ENCODE results near the gene LIPA. TPM values are rescaled to one million over a fixed set of nuclear protein-coding genes. Genes with fewer than 3 reads are reported as not detected.

LIPA gene
- total RNA-seq, 1 donor from 2014 or later: 44.1 TPM

DNA sequence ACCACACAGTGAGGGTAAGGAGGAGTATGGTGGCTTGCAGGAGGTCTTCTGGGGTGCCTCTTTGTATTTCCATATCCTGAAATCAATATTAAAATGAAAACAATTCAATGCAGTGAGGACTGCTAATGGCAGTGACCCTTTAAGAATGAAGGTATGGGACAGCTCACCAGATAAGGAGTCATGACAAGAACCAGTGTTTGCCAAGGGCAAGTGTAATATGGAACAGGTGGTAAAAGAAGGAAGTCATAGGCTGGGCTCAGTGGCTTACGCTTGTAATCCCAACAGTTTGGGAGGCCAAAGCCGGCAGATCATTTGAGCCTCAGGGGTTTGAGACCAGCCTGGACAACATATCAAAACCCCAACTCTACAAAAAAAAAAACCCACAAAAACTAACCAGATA, 20.0 kb upstream of the LIPA start:
- TF ChIP-seq, protein P1, sequence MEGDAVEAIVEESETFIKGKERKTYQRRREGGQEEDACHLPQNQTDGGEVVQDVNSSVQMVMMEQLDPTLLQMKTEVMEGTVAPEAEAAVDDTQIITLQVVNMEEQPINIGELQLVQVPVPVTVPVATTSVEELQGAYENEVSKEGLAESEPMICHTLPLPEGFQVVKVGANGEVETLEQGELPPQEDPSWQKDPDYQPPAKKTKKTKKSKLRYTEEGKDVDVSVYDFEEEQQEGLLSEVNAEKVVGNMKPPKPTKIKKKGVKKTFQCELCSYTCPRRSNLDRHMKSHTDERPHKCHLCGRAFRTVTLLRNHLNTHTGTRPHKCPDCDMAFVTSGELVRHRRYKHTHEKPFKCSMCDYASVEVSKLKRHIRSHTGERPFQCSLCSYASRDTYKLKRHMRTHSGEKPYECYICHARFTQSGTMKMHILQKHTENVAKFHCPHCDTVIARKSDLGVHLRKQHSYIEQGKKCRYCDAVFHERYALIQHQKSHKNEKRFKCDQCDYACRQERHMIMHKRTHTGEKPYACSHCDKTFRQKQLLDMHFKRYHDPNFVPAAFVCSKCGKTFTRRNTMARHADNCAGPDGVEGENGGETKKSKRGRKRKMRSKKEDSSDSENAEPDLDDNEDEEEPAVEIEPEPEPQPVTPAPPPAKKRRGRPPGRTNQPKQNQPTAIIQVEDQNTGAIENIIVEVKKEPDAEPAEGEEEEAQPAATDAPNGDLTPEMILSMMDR (IDR thresholded peaks at IDR 0.05): no peak
- Mint-ChIP-seq H3K27me3 (ENCODE audit: low read depth) (no peaks in the 10 kb centered on the region), H3K4me3 (ENCODE audit: unreplicated experiment) (no peak overlapping the region), H3K4me1 (ENCODE audit: low read depth) (peaks cover 42% of the 10 kb centered on the region), H3K9me3 (ENCODE audit: low read depth) (no peaks in the 10 kb centered on the region), H3K27ac (ENCODE audit: unreplicated experiment) (no peak overlapping the region), H3K36me3 (ENCODE audit: low read depth) (no peaks in the 10 kb centered on the region)
- DNase-seq (ENCODE audit: low spot score): no peak

DNA sequence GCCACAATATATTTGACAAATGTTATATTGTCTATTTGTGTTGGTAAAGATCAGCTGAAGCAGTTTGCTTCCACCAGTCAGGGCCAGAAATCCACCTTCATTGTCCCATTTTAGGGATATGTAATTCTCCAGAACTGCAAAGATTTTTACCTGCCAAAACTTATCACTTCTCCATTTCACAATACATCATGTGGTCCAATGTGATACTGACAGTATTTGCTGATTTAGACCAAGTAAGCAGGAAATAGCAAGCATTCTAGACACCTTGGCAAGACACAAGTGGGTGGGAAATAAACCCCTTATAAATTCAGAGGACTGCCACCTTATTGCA, 18.5 kb upstream of the LIPA start:
- no peaks in the 10 kb centered on the region for H3K9me3 Mint-ChIP-seq (ENCODE audit: low read depth)
- no peak overlapping the region for H3K4me3 Mint-ChIP-seq (ENCODE audit: unreplicated experiment)
- no peak for DNase-seq (ENCODE audit: low spot score)
- no peaks in the 10 kb centered on the region for H3K36me3 Mint-ChIP-seq (ENCODE audit: low read depth)
- H3K27me3 Mint-ChIP-seq (ENCODE audit: low read depth): no peaks in the 10 kb centered on the region
- TF ChIP-seq, protein P1 (IDR thresholded peaks at IDR 0.05): no peak
- H3K4me1 Mint-ChIP-seq (ENCODE audit: low read depth): peaks cover 29% of the 10 kb centered on the region
- H3K27ac Mint-ChIP-seq (ENCODE audit: unreplicated experiment): no peak overlapping the region

DNA sequence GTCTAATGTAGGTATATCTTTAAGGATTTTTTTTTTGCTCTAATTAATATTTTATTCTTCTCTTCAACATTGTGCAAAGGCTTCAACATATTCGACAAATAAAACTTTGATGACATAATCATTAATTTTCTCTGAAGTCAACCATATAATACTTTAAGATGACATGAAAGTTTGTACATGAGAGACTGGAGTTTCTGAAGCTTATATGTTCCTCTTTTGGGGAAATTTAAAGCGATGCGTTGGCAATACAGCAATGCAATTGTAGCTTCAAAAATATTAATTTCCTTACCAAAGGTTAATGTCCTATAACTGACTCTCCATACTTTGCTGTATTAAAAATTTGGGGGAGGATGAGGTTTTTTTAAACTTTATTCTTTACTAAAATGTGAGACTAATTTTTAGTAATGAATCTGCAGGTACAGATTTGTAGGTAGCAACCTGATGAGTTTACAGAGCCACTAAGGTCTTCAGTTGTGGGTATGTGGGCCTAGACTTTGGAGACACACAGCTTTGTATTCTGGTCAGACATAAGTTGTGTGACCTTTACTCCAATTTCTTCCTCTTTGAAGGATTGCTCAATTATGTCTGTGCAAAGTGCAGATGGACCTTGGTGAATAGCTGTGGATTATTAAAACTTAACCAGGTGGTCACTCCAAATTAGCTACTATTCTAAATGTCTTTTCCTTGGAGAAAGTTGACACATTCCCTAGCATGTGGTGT, 18.0 kb upstream of the LIPA start:
- Mint-ChIP-seq H3K36me3 (ENCODE audit: low read depth) (no peaks in the 10 kb centered on the region), H3K4me3 (ENCODE audit: unreplicated experiment) (no peak overlapping the region), H3K4me1 (ENCODE audit: low read depth) (peaks cover 24% of the 10 kb centered on the region), H3K27me3 (ENCODE audit: low read depth) (no peaks in the 10 kb centered on the region), H3K27ac (ENCODE audit: unreplicated experiment) (no peak overlapping the region), H3K9me3 (ENCODE audit: low read depth) (no peaks in the 10 kb centered on the region)
- TF ChIP-seq, protein P1 (IDR thresholded peaks at IDR 0.05): no peak
- DNase-seq (ENCODE audit: low spot score): no peak

DNA sequence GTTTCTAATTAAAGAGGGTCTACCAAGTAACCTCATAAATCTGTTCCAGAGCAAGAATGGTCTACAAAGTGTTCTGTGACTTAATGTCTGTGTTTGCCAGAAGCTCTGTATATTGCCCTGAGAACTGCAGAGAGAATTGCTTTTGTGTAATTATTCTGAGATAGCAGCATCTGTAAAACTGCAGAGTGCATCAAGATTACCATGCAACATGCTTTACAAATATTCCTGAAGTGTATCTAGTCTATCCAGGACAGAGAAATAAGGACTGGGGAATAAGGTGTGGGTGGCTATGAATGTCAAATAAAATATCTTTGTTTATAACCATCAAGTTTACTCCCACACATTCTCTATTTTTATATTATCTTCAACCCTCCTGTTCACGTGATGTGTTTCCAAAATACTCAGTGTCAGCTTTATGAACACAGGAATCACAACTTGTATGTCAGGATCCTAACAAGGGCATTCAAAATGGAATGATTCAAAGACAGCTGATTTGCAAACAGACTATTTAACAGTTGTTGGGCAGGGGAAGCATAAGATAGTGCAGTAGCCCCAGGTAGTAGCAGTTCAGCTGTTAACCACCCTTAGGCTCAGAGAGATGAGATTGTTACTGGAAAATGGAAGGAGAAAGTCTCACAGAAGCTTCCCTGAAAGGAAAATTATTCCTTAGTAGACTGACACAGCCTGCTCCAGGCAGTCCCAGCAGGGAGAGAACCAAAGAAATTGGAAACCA, 15.3 kb upstream of the LIPA start:
- Mint-ChIP-seq H3K4me3 (ENCODE audit: unreplicated experiment) (no peak overlapping the region), H3K27me3 (ENCODE audit: low read depth) (no peaks in the 10 kb centered on the region), H3K27ac (ENCODE audit: unreplicated experiment) (peak overlapping the region; percentile 45), H3K4me1 (ENCODE audit: low read depth) (peaks cover 26% of the 10 kb centered on the region), H3K36me3 (ENCODE audit: low read depth) (no peaks in the 10 kb centered on the region), H3K9me3 (ENCODE audit: low read depth) (no peaks in the 10 kb centered on the region)
- DNase-seq (ENCODE audit: low spot score): no peak
- TF ChIP-seq, protein P1 (IDR thresholded peaks at IDR 0.05): no peak

DNA sequence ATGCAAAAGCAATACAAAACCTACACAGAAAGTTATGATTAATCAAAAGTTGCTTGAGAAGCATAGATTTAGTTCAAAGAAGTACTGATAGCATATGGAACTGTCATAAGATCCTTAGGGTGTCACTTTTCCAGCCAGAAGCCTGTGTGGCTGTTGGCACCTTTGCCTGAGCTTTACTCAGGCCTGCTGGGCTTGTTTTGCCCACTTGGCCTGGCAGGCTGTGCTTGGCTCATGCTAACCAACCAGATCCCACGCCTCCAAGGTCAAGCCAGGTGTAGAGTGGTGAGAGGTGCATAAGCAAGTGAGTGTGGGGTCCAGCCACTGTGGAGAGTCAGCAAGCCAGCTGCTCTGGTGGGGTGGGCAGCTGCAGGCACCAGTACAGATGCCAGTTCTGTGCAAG, 12.0 kb upstream of the LIPA start:
- H3K4me1 Mint-ChIP-seq (ENCODE audit: low read depth): peaks cover 38% of the 10 kb centered on the region
- no peak overlapping the region for H3K27ac Mint-ChIP-seq (ENCODE audit: unreplicated experiment)

More for the DNA sequence above, 12.0 kb upstream of the LIPA start:
- no peak for DNase-seq (ENCODE audit: low spot score)
- H3K9me3 Mint-ChIP-seq (ENCODE audit: low read depth): no peaks in the 10 kb centered on the region
- H3K27me3 Mint-ChIP-seq (ENCODE audit: low read depth): peaks cover under 1% of the 10 kb centered on the region
- H3K36me3 Mint-ChIP-seq (ENCODE audit: low read depth): no peaks in the 10 kb centered on the region
- TF ChIP-seq, protein P1 (IDR thresholded peaks at IDR 0.05): no peak
- H3K4me3 Mint-ChIP-seq (ENCODE audit: unreplicated experiment): no peak overlapping the region
